Breast epithelium (tissue), 3 donors: Measurements from ENCODE around the gene RNF150.

Experiments
- CTCF ChIP-seq, 3 donors: fragments of 450-650 bp; IDR thresholded peaks; one replicate each; pipeline ENCODE4 v1.5.1; 2016 to 2017; ENCODE audit warnings: antibody characterized with exemption in 3 of 3, mild to moderate bottlenecking in 3 of 3, moderate library complexity in 3 of 3
- POLR2A ChIP-seq: fragments of 450-650 bp; IDR thresholded peaks from one replicate; pipeline ENCODE4 v1.6.1; 2016; ENCODE audit warnings: antibody characterized with exemption, mild to moderate bottlenecking, moderate library complexity
- POLR2AphosphoS5 ChIP-seq, 3 donors: sonication (generic); formaldehyde crosslinking; IDR thresholded peaks; one replicate each; pipeline ENCODE4 v1.6.1; 2017; ENCODE audit warnings: antibody characterized with exemption in 3 of 3

- TF ChIP-seq POLR2A (no peak), CTCF (IDR thresholded peaks at IDR 0.05) (no peak), POLR2AphosphoS5 (IDR thresholded peaks at IDR 0.05) (no peak)
Measured at GRCh38 chr4:141099326-141099725, 33.9 kb downstream of the RNF150 start.
